Neural cell (in vitro differentiated cells): ENCODE results near the gene GALNT10. TPM values are rescaled to one million over a fixed set of nuclear protein-coding genes. Genes with fewer than 3 reads are reported as not detected.

ENCODE experiments used
- H2AFZ ChIP-seq: fragments of 200-600, 300-800 bp; sonication (generic), shearing (Covaris generic); 2 replicates; pipeline ENCODE4 v1.6.0; 2014; ENCODE audit warnings: low read depth, mild to moderate bottlenecking, antibody characterized with exemption, low read length, moderate library complexity
- H3F3A ChIP-seq: fragments of 200-600 bp; shearing (Covaris generic); 2 replicates; pipeline ENCODE4 v1.6.1; 2016; ENCODE audit warnings: mild to moderate bottlenecking, moderate library complexity, mixed read lengths, antibody characterized with exemption, low read length; ENCODE audit not compliant: insufficient read depth, poor library complexity, severe bottlenecking
- H3K27ac ChIP-seq: fragments of 200-600, 300-800 bp; sonication (generic), shearing (Covaris generic); 2 replicates; pipeline ENCODE4 v1.5.1; 2014; ENCODE audit warnings: mild to moderate bottlenecking, low read length, moderate library complexity
- H3K27me3 ChIP-seq: fragments of 300-800, 200-600 bp; sonication (generic), shearing (Covaris generic); 2 replicates; pipeline ENCODE4 v1.6.0; 2014; ENCODE audit warnings: mild to moderate bottlenecking, low read depth, low read length, moderate library complexity; ENCODE audit not compliant: insufficient read depth
- H3K36me3 ChIP-seq: fragments of 300-800, 200-600 bp; sonication (generic), shearing (Covaris generic); 2 replicates; pipeline ENCODE4 v1.5.1; 2014; ENCODE audit warnings: mild to moderate bottlenecking, antibody characterized with exemption, low read length, moderate library complexity; ENCODE audit not compliant: insufficient read depth
- H3K4me2 ChIP-seq: fragments of 300-800, 200-600 bp; sonication (generic), shearing (Covaris generic); 2 replicates; pipeline ENCODE4 v1.6.0; 2014; ENCODE audit warnings: mild to moderate bottlenecking, low read length
- H3K4me3 ChIP-seq: fragments of 300-800, 200-600 bp; sonication (generic), shearing (Covaris generic); 2 replicates; pipeline ENCODE4 v1.5.1; 2014; ENCODE audit warnings: mild to moderate bottlenecking, low read length, moderate library complexity
- H3K79me2 ChIP-seq: fragments of 200-600 bp; shearing (Covaris generic); replicated peaks from 2 replicates; pipeline ENCODE4 v1.6.0; 2014; ENCODE audit warnings: mild to moderate bottlenecking, low read length, moderate library complexity; ENCODE audit not compliant: insufficient read depth
- H3K9ac ChIP-seq: fragments of 300-800, 200-600 bp; sonication (generic), shearing (Covaris generic); 2 replicates; pipeline ENCODE4 v1.6.1; 2016; ENCODE audit warnings: mild to moderate bottlenecking, low read length, mixed read lengths
- H3K9me2 ChIP-seq: fragments of 200-600 bp; shearing (Covaris generic); 2 replicates; pipeline ENCODE4 v1.6.1; 2016; ENCODE audit warnings: mild to moderate bottlenecking, low read length, mixed read lengths; ENCODE audit not compliant: insufficient read depth
- H3K9me3 ChIP-seq: fragments of 200-600, 300-800 bp; sonication (generic), shearing (Covaris generic); 2 replicates; pipeline ENCODE4 v1.6.1; 2016; ENCODE audit warnings: mild to moderate bottlenecking, mixed run types, low read length, moderate library complexity, mixed read lengths
- H4K20me1 ChIP-seq: fragments of 200-600 bp; shearing (Covaris generic); 2 replicates; pipeline ENCODE4 v1.6.1; 2016; ENCODE audit warnings: mild to moderate bottlenecking, mixed run types; ENCODE audit not compliant: insufficient read depth
- CTCF ChIP-seq: fragments of 450-650 bp; IDR thresholded peaks from 2 replicates; pipeline ENCODE4 v1.5.1; 2014; ENCODE audit warnings: antibody characterized with exemption, mild to moderate bottlenecking, moderate library complexity; ENCODE audit not compliant: poor library complexity, severe bottlenecking
- EP300 ChIP-seq: fragments of 450-650 bp; conservative IDR thresholded peaks from 2 replicates; pipeline ENCODE4 v1.6.1; 2014; ENCODE audit warnings: antibody characterized with exemption, mild to moderate bottlenecking, moderate library complexity; ENCODE audit not compliant: poor library complexity, severe bottlenecking
- EZH2 ChIP-seq: fragments of 200-600, 300-800 bp; shearing (Covaris generic), sonication (generic); IDR thresholded peaks from 2 replicates; pipeline ENCODE4 v1.6.1; 2014; ENCODE audit warnings: antibody characterized with exemption, low read length, borderline replicate concordance, mild to moderate bottlenecking; ENCODE audit not compliant: insufficient read depth, poor library complexity, severe bottlenecking
- MXI1 ChIP-seq: fragments of 450-650 bp; conservative IDR thresholded peaks from 2 replicates; pipeline ENCODE4 v1.6.1; 2014; ENCODE audit warnings: antibody characterized with exemption, mild to moderate bottlenecking; ENCODE audit not compliant: poor library complexity, severe bottlenecking
- POLR2AphosphoS5 ChIP-seq: IDR thresholded peaks from 2 replicates; pipeline ENCODE4 v1.6.1; 2012
- RAD21 ChIP-seq: fragments of 450-650 bp; conservative IDR thresholded peaks from 2 replicates; pipeline ENCODE4 v1.6.1; 2014; ENCODE audit warnings: antibody characterized with exemption, mild to moderate bottlenecking, moderate library complexity
- REST ChIP-seq: IDR thresholded peaks from 2 replicates; pipeline ENCODE4 v1.6.1; 2012; ENCODE audit warnings: borderline replicate concordance
- SMC3 ChIP-seq: fragments of 450-650 bp; conservative IDR thresholded peaks from 2 replicates; pipeline ENCODE4 v1.6.1; 2014; ENCODE audit warnings: antibody characterized with exemption, mild to moderate bottlenecking, moderate library complexity; ENCODE audit not compliant: poor library complexity
- TAF1 ChIP-seq: IDR thresholded peaks from 2 replicates; pipeline ENCODE4 v1.6.1; 2012; ENCODE audit warnings: low read depth
- polyA plus RNA-seq: library from polyadenylated mRNA; depleted of rRNA; stranded (reverse); fragments of >200 nt; gene quantifications from 2 replicates; pipeline ENCODE4 v1.2.3, GENCODE V29; 2014

GALNT10 gene
- polyA plus RNA-seq, 1 donor from 2014 or later: 3.1 TPM

GRCh38 chr5:154163327-154164248 lies 26.9 kb upstream of the GALNT10 start:
- no peak for TF ChIP-seq EZH2
- no peak for TF ChIP-seq RAD21
- TF ChIP-seq TAF1: no peak
- TF ChIP-seq CTCF: no peak
- no peak for TF ChIP-seq POLR2AphosphoS5
- no peak for TF ChIP-seq MXI1
- TF ChIP-seq SMC3: no peak
- TF ChIP-seq REST: no peak
- TF ChIP-seq EP300: no peak
- no peaks in the 10 kb centered on the region for H3K79me2 ChIP-seq
- H3K36me3 ChIP-seq: no peaks in the 10 kb centered on the region
- no peak overlapping the region for H2AFZ ChIP-seq
- H3K27me3 ChIP-seq: no peaks in the 10 kb centered on the region
- no peaks in the 10 kb centered on the region for H3F3A ChIP-seq
- no peak overlapping the region for H3K4me3 ChIP-seq
- H3K9me3 ChIP-seq: no peaks in the 10 kb centered on the region
- H3K4me2 ChIP-seq: no peak overlapping the region
- H4K20me1 ChIP-seq: no peaks in the 10 kb centered on the region
- no peak overlapping the region for H3K9ac ChIP-seq
- H3K9me2 ChIP-seq: no peaks in the 10 kb centered on the region
- H3K27ac ChIP-seq: no peak overlapping the region

- H3K9ac ChIP-seq: no peak overlapping the region
- no peak for TF ChIP-seq REST
- no peak for TF ChIP-seq POLR2AphosphoS5
- TF ChIP-seq TAF1: no peak
- TF ChIP-seq EP300: no peak
- no peak for TF ChIP-seq EZH2
- no peak for TF ChIP-seq CTCF
- no peak for TF ChIP-seq MXI1
- no peaks in the 10 kb centered on the region for H3K9me3 ChIP-seq
- no peak overlapping the region for H3K27ac ChIP-seq
- H2AFZ ChIP-seq: no peak overlapping the region
- no peaks in the 10 kb centered on the region for H4K20me1 ChIP-seq
- no peaks in the 10 kb centered on the region for H3K36me3 ChIP-seq
- H3K4me3 ChIP-seq: no peak overlapping the region
- H3K79me2 ChIP-seq: no peaks in the 10 kb centered on the region
- no peaks in the 10 kb centered on the region for H3K27me3 ChIP-seq
- H3K9me2 ChIP-seq: no peaks in the 10 kb centered on the region
- H3K4me2 ChIP-seq: no peak overlapping the region
- H3F3A ChIP-seq: no peaks in the 10 kb centered on the region
These were observed 26.3 kb upstream of the GALNT10 start for GRCh38 chr5:154164249-154164581.
